B cell (primary cell): ENCODE data around the gene GTF3C4.

Experiments used
- EZH2 ChIP-seq: IDR thresholded peaks from 2 replicates; pipeline ENCODE4 v1.6.1; 2012; ENCODE audit warnings: borderline replicate concordance, low read depth, mild to moderate bottlenecking, moderate library complexity, low read length; ENCODE audit not compliant: insufficient read depth, poor library complexity, severe bottlenecking
- TF ChIP-seq, protein P1 (sequence below): fragments of 200-600 bp; IDR thresholded peaks from one replicate; pipeline ENCODE4 v1.8.0; 2022; ENCODE audit warnings: antibody characterized with exemption, mild to moderate bottlenecking

DNA sequence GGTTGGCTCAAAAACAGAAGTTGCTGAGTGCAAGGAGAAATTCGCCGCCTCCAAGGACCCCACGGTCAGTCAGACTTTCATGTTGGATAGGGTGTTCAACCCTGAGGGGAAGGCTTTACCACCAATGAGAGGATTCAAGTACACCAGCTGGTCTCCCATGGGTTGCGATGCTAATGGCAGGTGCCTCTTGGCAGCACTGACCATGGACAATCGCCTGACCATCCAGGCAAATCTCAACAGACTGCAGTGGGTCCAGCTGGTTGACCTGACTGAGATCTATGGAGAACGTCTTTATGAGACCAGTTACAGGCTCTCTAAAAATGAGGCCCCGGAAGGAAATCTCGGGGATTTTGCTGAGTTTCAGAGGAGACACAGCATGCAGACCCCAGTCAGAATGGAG lies 7.7 kb downstream of the GTF3C4 start:
- TF ChIP-seq, protein P1, sequence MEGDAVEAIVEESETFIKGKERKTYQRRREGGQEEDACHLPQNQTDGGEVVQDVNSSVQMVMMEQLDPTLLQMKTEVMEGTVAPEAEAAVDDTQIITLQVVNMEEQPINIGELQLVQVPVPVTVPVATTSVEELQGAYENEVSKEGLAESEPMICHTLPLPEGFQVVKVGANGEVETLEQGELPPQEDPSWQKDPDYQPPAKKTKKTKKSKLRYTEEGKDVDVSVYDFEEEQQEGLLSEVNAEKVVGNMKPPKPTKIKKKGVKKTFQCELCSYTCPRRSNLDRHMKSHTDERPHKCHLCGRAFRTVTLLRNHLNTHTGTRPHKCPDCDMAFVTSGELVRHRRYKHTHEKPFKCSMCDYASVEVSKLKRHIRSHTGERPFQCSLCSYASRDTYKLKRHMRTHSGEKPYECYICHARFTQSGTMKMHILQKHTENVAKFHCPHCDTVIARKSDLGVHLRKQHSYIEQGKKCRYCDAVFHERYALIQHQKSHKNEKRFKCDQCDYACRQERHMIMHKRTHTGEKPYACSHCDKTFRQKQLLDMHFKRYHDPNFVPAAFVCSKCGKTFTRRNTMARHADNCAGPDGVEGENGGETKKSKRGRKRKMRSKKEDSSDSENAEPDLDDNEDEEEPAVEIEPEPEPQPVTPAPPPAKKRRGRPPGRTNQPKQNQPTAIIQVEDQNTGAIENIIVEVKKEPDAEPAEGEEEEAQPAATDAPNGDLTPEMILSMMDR = no peak
- TF ChIP-seq EZH2 = no peak
